NB4 (cell line): Measurements from ENCODE around the gene OR2J1.

Experiments
- MYC ChIP-seq: IDR thresholded peaks from 2 replicates; pipeline ENCODE4 v1.6.1; 2011; ENCODE audit warnings: low read depth, low read length
- TF ChIP-seq, protein P1 (sequence below): IDR thresholded peaks from one replicate; pipeline ENCODE4 v1.5.1; 2012; ENCODE audit warnings: low read depth, low read length

DNA sequence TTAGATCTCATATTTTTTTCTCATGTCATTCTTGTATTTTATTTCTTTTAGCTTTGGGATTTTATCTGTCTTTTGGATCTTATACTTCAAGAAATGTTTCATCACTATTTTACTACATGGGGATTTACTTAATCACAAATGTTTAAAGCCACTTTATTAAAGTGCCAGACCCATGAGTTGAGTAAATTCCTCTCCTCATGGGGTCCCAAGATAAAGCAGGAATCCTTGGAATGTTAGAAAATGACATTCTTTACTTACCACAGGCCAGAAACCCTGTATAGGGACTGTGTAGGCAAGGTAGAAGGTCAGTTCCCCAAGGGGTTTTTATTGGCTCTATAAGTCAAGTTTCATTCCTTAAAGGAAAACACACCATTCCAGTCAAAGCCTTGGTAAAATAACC lies 43.0 kb downstream of the OR2J1 start:
- TF ChIP-seq, protein P1, sequence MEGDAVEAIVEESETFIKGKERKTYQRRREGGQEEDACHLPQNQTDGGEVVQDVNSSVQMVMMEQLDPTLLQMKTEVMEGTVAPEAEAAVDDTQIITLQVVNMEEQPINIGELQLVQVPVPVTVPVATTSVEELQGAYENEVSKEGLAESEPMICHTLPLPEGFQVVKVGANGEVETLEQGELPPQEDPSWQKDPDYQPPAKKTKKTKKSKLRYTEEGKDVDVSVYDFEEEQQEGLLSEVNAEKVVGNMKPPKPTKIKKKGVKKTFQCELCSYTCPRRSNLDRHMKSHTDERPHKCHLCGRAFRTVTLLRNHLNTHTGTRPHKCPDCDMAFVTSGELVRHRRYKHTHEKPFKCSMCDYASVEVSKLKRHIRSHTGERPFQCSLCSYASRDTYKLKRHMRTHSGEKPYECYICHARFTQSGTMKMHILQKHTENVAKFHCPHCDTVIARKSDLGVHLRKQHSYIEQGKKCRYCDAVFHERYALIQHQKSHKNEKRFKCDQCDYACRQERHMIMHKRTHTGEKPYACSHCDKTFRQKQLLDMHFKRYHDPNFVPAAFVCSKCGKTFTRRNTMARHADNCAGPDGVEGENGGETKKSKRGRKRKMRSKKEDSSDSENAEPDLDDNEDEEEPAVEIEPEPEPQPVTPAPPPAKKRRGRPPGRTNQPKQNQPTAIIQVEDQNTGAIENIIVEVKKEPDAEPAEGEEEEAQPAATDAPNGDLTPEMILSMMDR, result no peak
- TF ChIP-seq MYC, result no peak
